GM11168 (cell line): ENCODE results near the gene RAB40C.

Source experiments
- in situ Hi-C: fragments of 300-500 bp; cut with MboI; formaldehyde crosslinking; loops from one replicate; pipeline ENCODE4 v1.12.0; 2022; ENCODE audit warnings: low sequenced_read_pairs; ENCODE audit not compliant: unreplicated experiment

The RAB40C gene

DNA sequence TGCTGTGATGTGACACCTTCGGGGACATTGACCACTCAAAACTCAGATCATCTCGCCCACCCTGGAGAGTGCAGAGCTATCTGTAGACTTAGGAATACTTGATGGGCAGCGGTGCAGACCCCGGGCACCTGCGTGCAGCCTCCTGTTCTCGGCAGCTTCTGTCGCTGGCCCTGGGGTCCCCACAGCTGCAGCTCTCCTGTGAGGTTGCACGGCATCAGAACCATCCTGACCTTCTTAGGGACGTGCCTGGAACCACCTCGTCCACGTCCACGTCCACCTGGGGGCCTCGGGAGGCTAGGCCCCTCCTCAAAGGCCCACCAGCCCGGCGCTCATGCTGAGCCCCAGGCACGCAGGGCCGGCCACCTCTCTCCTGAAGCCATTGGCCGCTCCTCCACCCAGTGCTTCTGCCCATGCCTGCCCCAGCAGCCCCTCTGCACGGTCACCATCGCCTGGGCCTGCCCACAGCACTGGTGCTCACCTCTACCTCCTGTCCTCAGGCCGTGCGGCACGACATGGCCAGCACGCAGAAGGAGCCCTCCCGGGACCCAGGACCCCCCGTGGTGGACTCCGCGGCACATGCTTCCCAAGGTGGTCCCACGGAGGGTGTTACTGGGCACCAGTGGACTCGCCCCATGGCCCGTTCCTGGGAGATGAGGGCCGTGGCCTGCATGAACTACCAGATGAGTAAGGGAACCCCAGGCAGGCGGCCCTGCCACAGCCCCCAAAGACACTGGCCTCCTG is 38.6 kb downstream of the RAB40C start:
- in situ Hi-C loops: no loop called here

DNA sequence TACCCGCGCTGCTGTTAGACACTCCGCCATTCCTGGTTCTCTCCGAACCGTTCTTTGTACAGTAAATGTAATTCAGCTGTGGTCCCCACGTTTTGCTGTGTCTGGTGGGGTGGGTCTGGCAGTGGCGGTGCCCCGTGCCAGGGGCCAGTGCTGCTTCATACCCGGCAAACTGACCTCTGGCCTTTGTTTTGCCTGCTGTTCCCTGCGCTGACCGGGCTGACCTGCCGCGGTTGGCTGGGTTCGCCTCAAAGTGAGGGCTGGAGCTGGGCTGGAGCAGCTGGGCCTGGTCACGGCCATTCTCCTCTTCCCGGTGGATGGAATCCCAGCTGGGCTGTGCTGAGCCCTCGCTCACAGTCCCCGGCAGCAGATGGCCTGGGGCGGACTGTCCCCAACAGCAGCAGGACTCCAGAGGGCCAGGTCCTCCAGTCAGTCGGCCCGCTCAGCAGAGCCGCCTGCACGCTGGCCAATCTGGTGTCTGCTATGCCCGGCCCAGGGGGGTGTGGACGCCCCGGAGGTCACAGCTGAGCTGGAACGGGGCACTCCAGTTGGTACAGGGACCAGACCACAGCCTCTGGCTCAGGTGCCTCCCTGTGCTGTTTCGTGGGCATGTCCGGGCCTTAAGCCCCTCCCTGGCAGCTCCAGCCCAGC is 39.4 kb downstream of the RAB40C start:
- in situ Hi-C loops: no loop called here

DNA sequence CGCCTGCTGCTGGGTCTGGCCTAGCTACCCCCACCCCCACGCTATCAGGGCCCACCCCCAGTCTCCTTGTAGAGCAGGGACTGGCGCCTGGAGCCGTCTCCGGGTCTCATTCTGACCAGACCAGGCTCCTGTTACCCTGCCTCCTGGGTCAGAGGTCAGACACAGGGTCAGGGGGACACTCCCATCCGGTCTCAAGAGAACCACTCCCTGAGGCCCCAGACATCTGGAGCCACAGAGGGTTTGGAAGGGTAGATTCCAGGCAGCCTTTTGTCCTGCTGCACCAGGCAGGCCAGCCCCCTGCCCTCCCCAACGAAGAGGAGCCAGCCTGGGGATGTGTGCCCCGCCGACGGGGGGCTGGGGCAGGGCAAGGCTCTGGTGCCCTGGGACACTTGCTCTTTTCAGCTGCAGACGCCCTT is 40.0 kb downstream of the RAB40C start:
- in situ Hi-C loops: no loop called here

DNA sequence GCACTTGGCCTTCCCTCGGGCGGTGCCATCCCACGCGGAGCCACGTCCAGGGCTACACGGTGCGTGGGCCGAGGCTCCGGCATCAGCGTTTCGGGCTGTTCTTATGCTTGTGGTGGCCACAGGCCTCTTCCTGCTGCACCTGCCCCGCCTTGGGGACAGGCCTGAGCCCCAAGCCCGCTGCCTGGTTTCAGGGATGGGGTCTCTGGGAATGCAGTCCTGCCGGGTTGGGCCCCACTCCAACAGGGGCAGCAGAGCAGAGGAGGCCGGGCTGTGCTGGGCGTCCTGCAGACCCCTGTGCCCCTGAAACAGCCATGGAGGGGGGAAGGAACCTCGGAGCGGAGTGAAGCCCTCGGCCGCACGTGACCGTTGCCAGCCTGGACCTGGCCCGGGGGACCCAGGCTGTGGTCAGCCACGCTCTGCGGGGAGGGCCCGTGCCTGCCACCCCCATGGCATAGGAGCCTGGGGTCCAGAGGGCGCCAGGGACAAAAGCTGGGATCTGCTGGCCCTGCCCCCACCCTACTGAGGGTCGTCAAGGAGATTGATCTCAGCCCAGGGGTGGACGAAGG is 40.5 kb downstream of the RAB40C start:
- in situ Hi-C loops: no loop called here

DNA sequence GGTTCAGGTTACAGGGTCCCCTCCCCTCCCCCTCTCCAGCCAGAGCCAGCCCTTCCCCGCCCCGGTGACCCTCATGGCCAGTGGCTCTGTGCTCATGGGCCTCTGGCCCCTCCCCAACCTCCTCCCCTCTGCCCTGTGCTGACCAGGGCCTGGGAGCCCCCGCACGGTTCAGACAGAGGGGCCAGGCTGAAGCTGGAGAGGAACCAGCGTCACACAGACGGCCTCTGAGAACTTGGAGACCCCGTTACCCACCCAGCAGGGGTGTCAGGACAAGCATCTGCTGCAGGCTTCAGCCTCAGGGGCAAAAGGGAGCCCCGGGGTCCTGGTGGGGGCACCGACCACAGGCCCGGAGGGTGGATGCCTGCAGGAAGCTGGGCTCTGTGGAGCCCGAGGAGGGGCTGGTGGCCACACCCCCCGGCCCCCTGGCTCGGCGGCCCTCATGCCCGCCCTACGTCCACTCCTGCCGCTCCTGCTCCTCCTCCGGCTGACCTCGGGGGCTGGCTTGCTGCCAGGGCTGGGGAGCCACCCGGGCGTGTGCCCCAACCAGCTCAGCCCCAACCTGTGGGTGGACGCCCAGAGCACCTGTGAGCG is 41.0 kb downstream of the RAB40C start, which contains the start of gene WFIKKN1:
Gene WFIKKN1 (plus strand): TSS at position 171 of the 591 bp plus-strand sequence. CDS start 269 bp downstream, at position 440.
- in situ Hi-C loops: no loop called here

DNA sequence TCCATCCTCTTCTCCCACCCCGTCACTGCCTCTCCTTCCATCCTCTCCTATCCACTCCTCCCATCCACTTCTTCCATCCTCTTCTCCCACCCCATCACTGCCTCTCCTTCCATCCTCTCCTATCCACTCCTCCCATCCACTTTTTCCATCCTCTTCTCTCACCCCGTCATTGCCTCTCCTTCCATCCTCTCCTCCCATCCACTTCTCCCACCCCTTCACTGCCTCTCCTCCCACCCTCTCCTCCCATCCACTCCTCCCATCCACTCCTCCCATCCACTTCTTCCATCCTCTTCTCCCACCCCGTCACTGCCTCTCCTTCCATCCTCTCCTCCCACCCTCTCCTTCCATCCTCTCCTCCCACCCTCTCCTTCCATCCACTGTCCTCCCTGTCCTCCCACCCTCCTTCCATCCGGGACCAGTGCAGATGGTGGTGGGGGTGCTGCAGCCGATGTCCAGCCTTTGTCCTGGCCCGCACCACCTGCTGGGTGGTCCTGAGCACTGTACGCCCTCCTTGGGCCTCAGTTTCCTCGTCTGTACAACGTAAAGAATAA is 42.0 kb downstream of the RAB40C start:
- in situ Hi-C loops: no loop called here

DNA sequence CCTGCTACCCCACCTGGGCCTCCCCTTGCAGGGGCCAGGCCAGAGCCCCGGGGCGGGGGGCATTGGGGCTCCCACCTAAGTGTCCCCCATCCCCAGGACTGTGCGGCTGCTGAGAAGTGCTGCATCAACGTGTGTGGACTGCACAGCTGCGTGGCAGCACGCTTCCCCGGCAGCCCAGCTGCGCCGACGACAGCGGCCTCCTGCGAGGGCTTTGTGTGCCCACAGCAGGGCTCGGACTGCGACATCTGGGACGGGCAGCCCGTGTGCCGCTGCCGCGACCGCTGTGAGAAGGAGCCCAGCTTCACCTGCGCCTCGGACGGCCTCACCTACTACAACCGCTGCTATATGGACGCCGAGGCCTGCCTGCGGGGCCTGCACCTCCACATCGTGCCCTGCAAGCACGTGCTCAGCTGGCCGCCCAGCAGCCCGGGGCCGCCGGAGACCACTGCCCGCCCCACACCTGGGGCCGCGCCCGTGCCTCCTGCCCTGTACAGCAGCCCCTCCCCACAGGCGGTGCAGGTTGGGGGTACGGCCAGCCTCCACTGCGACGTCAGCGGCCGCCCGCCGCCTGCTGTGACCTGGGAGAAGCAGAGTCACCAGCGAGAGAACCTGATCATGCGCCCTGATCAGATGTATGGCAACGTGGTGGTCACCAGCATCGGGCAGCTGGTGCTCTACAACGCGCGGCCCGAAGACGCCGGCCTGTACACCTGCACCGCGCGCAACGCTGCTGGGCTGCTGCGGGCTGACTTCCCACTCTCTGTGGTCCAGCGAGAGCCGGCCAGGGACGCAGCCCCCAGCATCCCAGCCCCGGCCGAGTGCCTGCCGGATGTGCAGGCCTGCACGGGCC is 42.8 kb downstream of the RAB40C start:
- in situ Hi-C loops: no loop called here

DNA sequence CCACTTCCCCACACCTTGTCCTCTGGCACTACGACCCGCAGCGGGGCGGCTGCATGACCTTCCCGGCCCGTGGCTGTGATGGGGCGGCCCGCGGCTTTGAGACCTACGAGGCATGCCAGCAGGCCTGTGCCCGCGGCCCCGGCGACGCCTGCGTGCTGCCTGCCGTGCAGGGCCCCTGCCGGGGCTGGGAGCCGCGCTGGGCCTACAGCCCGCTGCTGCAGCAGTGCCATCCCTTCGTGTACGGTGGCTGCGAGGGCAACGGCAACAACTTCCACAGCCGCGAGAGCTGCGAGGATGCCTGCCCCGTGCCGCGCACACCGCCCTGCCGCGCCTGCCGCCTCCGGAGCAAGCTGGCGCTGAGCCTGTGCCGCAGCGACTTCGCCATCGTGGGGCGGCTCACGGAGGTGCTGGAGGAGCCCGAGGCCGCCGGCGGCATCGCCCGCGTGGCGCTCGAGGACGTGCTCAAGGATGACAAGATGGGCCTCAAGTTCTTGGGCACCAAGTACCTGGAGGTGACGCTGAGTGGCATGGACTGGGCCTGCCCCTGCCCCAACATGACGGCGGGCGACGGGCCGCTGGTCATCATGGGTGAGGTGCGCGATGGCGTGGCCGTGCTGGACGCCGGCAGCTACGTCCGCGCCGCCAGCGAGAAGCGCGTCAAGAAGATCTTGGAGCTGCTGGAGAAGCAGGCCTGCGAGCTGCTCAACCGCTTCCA is 43.6 kb downstream of the RAB40C start:
- in situ Hi-C loops: no loop called here

DNA sequence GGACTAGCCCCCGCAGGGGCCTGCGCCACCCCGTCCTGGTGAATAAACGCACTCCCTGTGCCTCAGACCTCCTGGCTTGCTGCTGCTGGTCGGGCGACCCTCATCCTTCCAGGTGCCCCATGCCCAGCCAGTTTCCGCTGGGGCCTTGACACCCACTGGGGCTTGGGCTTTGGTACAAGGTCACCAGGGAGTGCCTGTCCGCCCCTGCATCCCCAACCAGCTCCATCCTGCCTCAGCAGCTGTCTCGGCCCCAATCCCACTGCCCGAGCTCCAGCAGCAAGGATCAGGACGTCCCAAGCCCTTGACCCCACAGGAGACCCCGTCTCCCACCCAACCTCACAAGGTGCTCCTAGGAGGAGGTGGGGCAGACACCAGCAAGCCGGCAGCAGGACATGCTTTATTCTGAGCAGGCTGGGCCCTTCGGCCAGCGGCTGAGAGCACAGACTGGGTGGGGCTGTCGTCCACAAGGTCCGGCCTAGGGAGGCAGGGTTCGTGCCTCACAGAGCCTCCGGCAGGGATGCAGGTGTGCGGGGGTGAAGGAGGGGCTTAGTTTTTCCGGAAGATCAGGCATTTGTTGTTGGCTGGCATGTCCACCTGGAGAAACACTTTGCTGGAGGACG is 44.3 kb downstream of the RAB40C start:
- in situ Hi-C loops: no loop called here

DNA sequence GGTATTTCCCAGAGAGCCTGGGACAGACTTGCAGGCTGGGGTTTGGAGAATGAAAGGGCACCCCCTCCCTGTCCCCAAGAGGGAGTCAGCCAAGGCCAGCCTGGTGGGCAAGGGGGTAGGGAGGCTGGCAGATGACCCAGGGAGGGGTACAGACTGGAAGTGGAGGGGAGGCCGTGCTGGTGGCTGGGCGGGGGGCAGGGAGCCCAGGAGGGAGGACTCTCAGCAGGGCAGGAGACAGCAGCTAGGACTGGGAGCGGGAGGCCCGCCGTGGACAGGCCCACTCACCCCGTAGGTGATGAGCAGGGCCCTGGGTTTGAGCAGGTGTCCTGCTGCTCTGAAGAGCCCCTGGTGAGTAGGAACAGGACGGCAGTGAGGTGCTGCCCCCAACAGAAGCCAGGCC is 45.1 kb downstream of the RAB40C start:
- in situ Hi-C loops: no loop called here

DNA sequence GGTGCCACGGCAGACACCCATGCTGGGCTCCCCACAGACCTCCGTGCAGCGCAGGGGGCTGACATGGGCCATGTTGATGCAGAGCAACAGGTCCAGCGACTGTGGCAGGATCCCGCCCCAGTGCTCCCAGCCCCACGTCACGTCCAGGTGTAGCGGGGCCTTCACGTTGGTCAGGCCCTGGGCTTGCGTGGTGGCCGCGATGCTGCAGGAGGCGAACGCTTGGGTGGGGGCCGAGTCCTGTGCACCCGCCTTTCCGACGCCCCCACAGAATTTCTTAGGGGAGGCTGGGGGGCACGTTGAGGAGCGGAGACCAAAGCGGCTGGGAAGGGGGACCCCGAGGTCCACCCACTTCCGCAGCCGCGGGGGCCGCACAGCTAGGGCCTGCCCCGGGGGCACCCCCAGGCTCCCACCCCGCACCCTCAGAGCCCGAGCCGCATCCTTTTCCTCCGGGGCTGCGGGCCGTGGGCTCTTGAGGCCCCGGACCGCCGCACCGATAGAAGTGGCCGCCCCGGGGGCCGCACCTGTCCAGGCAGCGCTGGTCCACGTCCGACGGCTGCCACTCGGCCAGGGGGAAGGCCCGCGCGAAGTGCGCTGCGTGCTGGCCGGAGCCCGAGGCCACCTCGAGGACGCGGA is 45.8 kb downstream of the RAB40C start:
- in situ Hi-C loops: no loop called here

DNA sequence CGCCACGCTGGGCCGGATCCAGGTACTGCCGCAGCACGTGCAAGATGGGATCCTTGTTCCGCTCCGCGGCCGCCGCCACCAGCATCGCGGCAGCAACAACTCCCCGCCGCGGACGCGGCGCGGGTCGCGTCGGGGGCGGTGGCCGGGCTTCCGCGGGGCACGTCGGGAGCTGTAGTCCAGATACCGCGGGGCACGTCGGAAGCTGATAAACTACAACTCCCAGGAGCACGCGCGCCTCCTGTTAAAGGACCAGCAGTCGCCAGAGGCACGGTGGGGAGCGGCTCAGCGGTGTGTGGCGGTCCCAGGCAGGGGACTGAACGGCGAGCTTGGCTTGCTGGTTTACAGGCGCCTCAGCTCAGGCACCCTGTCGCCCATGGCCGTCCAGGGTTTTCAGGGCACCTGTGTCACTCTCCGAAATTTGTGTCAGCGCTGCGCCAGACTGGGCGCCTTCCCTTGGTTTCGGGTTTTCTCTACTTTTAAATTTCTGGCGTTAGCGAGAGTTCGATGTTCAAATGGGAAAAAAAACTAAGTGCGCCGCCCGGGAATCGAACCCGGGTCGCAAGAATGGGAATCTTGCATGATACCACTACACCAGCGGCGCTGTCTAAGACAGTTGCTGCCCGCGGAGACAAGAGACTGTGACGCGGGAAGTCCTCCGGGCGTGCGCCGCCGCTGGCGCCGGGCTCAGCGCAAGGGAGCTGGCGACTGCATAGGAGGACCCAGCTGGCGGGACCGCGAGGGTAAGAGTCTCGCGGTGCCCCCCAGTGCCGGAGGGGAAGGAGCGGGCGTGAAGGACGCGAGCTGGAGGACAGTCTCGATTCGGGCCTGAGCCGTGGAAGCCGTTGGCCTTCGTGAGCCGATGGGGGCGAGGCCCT is 46.6 kb downstream of the RAB40C start, which contains the start of gene METTL26:
Gene METTL26 (minus strand): TSS at position 100 of the 875 bp plus-strand sequence. CDS start 15 bp downstream, at position 85.
- in situ Hi-C loops: no loop called here

DNA sequence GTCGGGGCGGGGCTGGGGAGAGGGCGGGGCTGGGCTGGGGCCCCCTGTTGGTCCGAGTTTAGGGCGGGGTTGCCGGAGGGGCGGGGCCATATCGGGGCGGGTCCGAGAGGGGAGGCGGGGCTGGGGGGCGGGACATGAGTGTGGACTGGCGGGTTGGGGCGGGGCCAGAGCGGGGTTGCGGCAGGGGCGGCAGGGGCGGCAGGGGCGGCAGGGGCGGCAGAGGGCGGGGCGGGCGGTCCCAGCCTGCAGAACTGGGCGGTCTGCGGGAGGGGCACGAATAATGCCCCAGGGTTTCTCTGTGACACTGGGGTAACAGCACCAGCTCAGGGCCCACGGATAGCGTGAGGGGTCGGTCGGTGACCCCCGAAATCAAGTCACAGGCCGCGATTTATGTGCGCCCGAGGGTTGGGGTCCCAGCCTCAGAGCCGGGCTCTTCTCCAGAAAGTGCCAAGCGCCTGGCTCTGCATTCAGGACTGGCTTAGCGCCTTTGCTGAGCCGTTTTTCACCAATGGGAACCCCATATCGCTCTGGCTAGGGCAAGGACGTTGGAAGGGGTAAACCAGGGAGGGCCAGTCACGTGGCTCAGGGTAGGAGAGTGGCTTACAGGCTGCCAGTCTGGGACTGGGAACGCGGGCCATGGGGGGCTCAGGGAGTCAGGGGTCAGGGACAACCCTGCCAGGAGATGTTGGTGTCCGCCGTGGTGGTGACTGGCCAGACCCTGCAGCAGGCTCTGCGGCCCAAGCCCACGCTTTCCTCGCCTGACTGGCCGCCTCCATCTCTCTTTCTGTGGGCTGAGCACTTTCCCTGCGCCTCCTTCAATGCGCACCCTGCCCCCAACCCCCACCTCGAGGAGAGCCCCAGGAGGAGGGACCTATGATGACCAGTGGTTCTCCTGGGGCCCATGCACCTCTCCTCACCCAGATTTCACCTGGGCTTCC is 47.5 kb downstream of the RAB40C start:
- in situ Hi-C loops: no loop called here

DNA sequence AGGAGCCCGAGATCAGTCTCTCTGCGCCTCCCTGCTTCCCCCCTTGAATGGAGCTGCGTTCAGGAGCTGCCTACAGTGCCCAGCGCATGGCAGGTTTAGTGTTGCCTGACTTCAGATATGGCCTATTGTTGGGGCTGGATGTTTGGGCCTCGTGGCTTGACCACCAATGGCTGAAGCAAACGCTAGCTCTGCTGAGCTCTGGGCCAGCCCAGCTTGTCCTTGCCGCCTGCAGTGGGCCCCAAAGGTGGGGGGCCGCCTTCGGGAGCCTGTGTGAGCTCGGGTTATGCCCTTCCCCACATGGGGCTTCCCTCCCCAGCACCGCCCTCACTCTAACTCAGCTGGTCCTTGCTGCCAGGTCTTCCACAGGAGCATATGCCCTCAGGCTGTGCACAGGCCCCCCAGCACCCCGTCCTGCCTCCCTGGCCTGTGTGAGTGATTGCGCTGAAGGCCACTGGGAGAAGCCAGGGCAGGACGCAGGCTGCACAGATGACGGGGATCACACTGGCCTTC is 48.2 kb downstream of the RAB40C start:
- in situ Hi-C loops: no loop called here

DNA sequence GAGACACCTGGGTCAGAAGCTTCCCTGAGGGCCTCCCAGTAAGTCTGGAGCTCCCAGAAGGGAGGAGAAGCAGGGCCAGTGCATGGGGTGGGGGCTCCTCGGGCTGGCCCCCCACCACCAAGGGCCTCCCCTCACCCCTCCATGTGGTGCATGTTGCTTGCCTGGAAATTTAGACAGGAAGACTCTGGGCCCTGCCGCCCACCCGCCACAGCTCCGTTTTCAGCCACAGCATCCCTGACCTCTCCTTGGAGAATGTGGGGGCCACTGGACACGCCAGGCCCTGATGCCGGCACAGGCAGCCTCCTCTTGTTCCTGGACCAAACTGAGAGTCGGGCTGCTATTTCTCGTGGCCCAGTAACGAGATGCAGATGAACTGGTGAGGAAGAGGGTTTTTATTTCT is 49.0 kb downstream of the RAB40C start:
- in situ Hi-C loops: no loop called here

DNA sequence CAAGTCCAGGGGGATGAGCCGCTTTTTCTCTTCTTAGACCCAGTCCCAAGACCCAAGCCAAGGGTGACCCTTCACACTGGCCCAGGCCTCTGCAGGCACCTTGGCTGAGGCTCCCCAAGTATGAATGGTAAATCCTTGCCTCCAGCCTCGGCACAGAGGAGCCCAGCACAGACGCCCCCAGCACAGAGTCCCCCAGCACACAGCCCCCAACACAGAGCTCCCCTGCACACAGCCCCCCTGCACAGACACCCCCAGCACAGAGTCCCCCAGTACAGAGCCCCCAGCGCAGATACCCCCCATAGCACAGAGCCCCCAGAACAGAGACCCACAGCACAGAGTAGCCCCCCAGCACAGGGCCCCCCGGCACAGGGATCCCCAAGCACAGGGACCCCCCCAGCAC is 50.7 kb downstream of the RAB40C start:
- in situ Hi-C loops: no loop called here
